K562 (cell line): Measurements from ENCODE around the gene FAM193A. TPM values are rescaled to one million over a fixed set of nuclear protein-coding genes. Genes with fewer than 3 reads are reported as not detected.

Source experiments
- ATAC-seq: fragments of 200-7000 bp; cut with Tn5 transposase; 3 replicates; pipeline ENCODE4 v1.9.1; 2020; ENCODE audit warnings: moderate library complexity
- BruUV-seq: library from RNA; stranded (reverse); fragments of 400-500 nt; replicated peaks from 2 replicates; lab custom pipeline; 2021; lab: Mats Ljungman, UMichigan
- CTCF ChIA-PET: fragments of 300-600 bp; formaldehyde crosslinking; extraction: SDS; loops from one replicate; lab custom pipeline; 2021; ENCODE audit warnings: low intra/inter-chr PET ratio; lab: Yijun Ruan, JAX
- POLR2A ChIA-PET: fragments of 300-600, 350-650 bp; sonication (Branson Sonifier 250); formaldehyde crosslinking; extraction: SDS; loops from one replicate; lab custom pipeline; 2021; ENCODE audit warnings: antibody characterized with exemption, inconsistent platforms; lab: Yijun Ruan, JAX
- DNase-seq, 4 experiments: peaks; one replicate each; pipeline versions ENCODE4 v3.0.0 to v3.0.0-alpha.2; 2011 to 2018; ENCODE audit warnings: low spot score in 3 of 4, mixed read lengths in 3 of 4; ENCODE audit errors: extremely low read depth in 1 of 4
- FAIRE-seq: peaks from 2 replicates; lab custom pipeline; 2011; peaks lifted over from hg19 to GRCh38; lab: Jason Lieb, UNC
- H2AFZ ChIP-seq: 2 replicates; pipeline ENCODE4 v1.6.0; 2011; ENCODE audit warnings: low read depth, low read length, control low read depth, inconsistent platforms
- H3K27ac ChIP-seq: fragments of 200-600 bp; 3 replicates; pipeline ENCODE4 v1.8.0; 2011; ENCODE audit warnings: low read depth, mild to moderate bottlenecking, control low read depth, inconsistent platforms, low read length, moderate library complexity, mixed read lengths; ENCODE audit errors: extremely low read depth
- H3K27me3 ChIP-seq, 2 experiments: fragments of 300-600 bp in 1 of 2; 2 replicates in 1 of 2; 3 replicates in 1 of 2; pipeline versions ENCODE4 v1.6.0 to v1.8.0; 2011; ENCODE audit warnings: inconsistent platforms in 2 of 2, low read length in 2 of 2, mild to moderate bottlenecking in 1 of 2, mixed read lengths in 1 of 2, moderate library complexity in 1 of 2; ENCODE audit not compliant: control insufficient read depth in 2 of 2, insufficient read depth in 2 of 2
- H3K36me3 ChIP-seq: fragments of 300-600 bp; 3 replicates; pipeline ENCODE4 v1.8.0; 2011; ENCODE audit warnings: mild to moderate bottlenecking, low read length, inconsistent platforms; ENCODE audit not compliant: control insufficient read depth, insufficient read depth
- H3K4me1 ChIP-seq, 2 experiments: fragments of 200-600 bp in 1 of 2; replicated peaks in 1 of 2; 2 replicates in 1 of 2; 3 replicates in 1 of 2; pipeline versions ENCODE4 v1.5.1 to v1.8.0; 2011; ENCODE audit warnings: inconsistent platforms in 2 of 2, low read length in 2 of 2, mild to moderate bottlenecking in 1 of 2, mixed read lengths in 1 of 2, moderate library complexity in 1 of 2; ENCODE audit not compliant: control insufficient read depth in 2 of 2, insufficient read depth in 2 of 2
- H3K4me2 ChIP-seq: 2 replicates; pipeline ENCODE4 v1.6.1; 2011; ENCODE audit warnings: low read length, control low read depth, inconsistent platforms, mixed read lengths; ENCODE audit not compliant: insufficient read depth
- H3K4me3 ChIP-seq: fragments of 200-600 bp; sonication (generic), shearing (Covaris generic); 2 replicates; pipeline ENCODE4 v1.5.1; 2016; ENCODE audit warnings: control low read depth, inconsistent platforms
- H3K79me2 ChIP-seq: fragments of 200-600 bp; 3 replicates; pipeline ENCODE4 v1.8.0; 2011; ENCODE audit warnings: low read length, inconsistent platforms; ENCODE audit not compliant: control insufficient read depth, insufficient read depth
- H3K9ac ChIP-seq, 2 experiments: 2 replicates each; pipeline versions ENCODE4 v1.6.0 to v1.6.1; 2011; ENCODE audit warnings: low read depth in 2 of 2, low read length in 2 of 2, control low read depth in 1 of 2, inconsistent platforms in 1 of 2, mild to moderate bottlenecking in 1 of 2, mixed read lengths in 1 of 2; ENCODE audit not compliant: insufficient read depth in 1 of 2
- H3K9me1 ChIP-seq: one replicate; pipeline ENCODE4 v1.6.0; 2011; ENCODE audit warnings: inconsistent platforms, mild to moderate bottlenecking, low read length, moderate library complexity; ENCODE audit not compliant: control insufficient read depth, insufficient read depth
- H3K9me3 ChIP-seq: replicated peaks from 2 replicates; pipeline ENCODE4 v1.5.1; 2011; ENCODE audit warnings: low read depth, low read length, inconsistent platforms; ENCODE audit not compliant: control insufficient read depth, insufficient read depth
- H4K20me1 ChIP-seq: replicated peaks from 2 replicates; pipeline ENCODE4 v1.6.1; 2011; ENCODE audit warnings: low read length, inconsistent platforms, mixed read lengths; ENCODE audit not compliant: control insufficient read depth, insufficient read depth
- ARID1B ChIP-seq: fragments of 450-650 bp; IDR thresholded peaks from 2 replicates; pipeline ENCODE4 v1.6.1; 2016; ENCODE audit warnings: antibody characterized with exemption, mild to moderate bottlenecking, inconsistent platforms
- CBFA2T3 ChIP-seq: fragments of 450-650 bp; IDR thresholded peaks from 2 replicates; pipeline ENCODE4 v1.6.1; 2017
- CXXC5 ChIP-seq: fragments of 250-450 bp; sonication (Bioruptor Pico); IDR thresholded peaks from 2 replicates; pipeline ENCODE4 v1.8.0; 2022; ENCODE audit warnings: inconsistent platforms, mild to moderate bottlenecking, moderate library complexity
- ELF1 ChIP-seq: fragments of 200-800 bp; sonication (Bioruptor generic); IDR thresholded peaks from 2 replicates; pipeline ENCODE4 v1.6.1; 2016; ENCODE audit warnings: missing genetic modification characterization, missing compliant biosample characterization
- EP300 ChIP-seq: IDR thresholded peaks from 2 replicates; pipeline ENCODE4 v1.6.1; 2012; ENCODE audit warnings: low read length, improper control_type of control experiment
- GATA2 ChIP-seq: sonication (generic); formaldehyde crosslinking; IDR thresholded peaks from 2 replicates; pipeline ENCODE4 v1.4.0; 2020; ENCODE audit warnings: mild to moderate bottlenecking, missing genetic modification reagents
- KLF16 ChIP-seq: IDR thresholded peaks from 2 replicates; pipeline ENCODE4 v1.6.1; 2016; ENCODE audit warnings: antibody characterized with exemption
- PHTF2 ChIP-seq: fragments of 250-450 bp; sonication (Bioruptor Pico); IDR thresholded peaks from 2 replicates; pipeline ENCODE4 v1.5.0; 2021; ENCODE audit warnings: mild to moderate bottlenecking
- RCOR1 ChIP-seq, 2 experiments: IDR thresholded peaks; 2 replicates each; pipeline ENCODE4 v1.6.1; 2012; ENCODE audit warnings: low read depth in 2 of 2, low read length in 2 of 2, borderline replicate concordance in 1 of 2, improper control_type of control experiment in 1 of 2
- SMARCE1 ChIP-seq: fragments of 450-650 bp; IDR thresholded peaks from 2 replicates; pipeline ENCODE4 v1.7.1; 2016; ENCODE audit warnings: mild to moderate bottlenecking
- SP2 ChIP-seq: IDR thresholded peaks from 2 replicates; pipeline ENCODE4 v1.6.1; 2011; ENCODE audit warnings: mild to moderate bottlenecking, low read depth, low read length, moderate library complexity; ENCODE audit not compliant: poor library complexity, severe bottlenecking; ENCODE audit errors: extremely low read depth
- SPI1 ChIP-seq: IDR thresholded peaks from 2 replicates; pipeline ENCODE4 v1.6.1; 2011; ENCODE audit warnings: low read depth, low read length, control low read depth, borderline replicate concordance
- U2AF2 ChIP-seq: fragments of 200-400 bp; formaldehyde crosslinking; optimal IDR thresholded peaks from 2 replicates; pipeline ENCODE3; 2017; ENCODE audit warnings: low read depth, mild to moderate bottlenecking, low read length
- VEZF1 ChIP-seq: fragments of 200-800 bp; sonication (Bioruptor generic); IDR thresholded peaks from 2 replicates; pipeline ENCODE4 v1.6.1; 2017; ENCODE audit warnings: missing genetic modification characterization, missing compliant biosample characterization
- ZBTB2 ChIP-seq: fragments of 450-650 bp; IDR thresholded peaks from 2 replicates; pipeline ENCODE4 v1.6.1; 2016; ENCODE audit warnings: antibody characterized with exemption
- ZBTB43 ChIP-seq: sonication (generic); formaldehyde crosslinking; IDR thresholded peaks from 2 replicates; pipeline ENCODE4 v1.8.0; 2023; ENCODE audit warnings: mild to moderate bottlenecking, missing genetic modification reagents
- ZC3H8 ChIP-seq: fragments of 450-650 bp; IDR thresholded peaks from 2 replicates; pipeline ENCODE4 v1.6.1; 2017
- ZFP30 ChIP-seq: fragments of 250-450 bp; sonication (Bioruptor Pico); IDR thresholded peaks from 2 replicates; pipeline ENCODE4 v1.8.0; 2022; ENCODE audit warnings: moderate library complexity, mild to moderate bottlenecking, inconsistent platforms, borderline replicate concordance
- ZNF143 ChIP-seq: sonication (generic); formaldehyde crosslinking; IDR thresholded peaks from 2 replicates; pipeline ENCODE4 v1.9.0; 2022; ENCODE audit warnings: mild to moderate bottlenecking, missing genetic modification reagents
- ZNF23 ChIP-seq: fragments of 250-450 bp; sonication (Bioruptor Pico); IDR thresholded peaks from 2 replicates; pipeline ENCODE4 v1.4.0; 2020; ENCODE audit warnings: mild to moderate bottlenecking
- WGBS: fragments of 100-300 bp; shearing (Covaris generic); methylation state at CpG from one replicate; pipeline ENCODE4 v1.1.6; 2016; ENCODE audit warnings: low coverage, mixed read lengths; ENCODE audit not compliant: insufficient coverage; ENCODE audit errors: missing lambda C conversion rate; 5-methylcytosine and 5-hydroxymethylcytosine counted together
- in situ Hi-C: fragments of 300-500 bp; cut with MboI; formaldehyde crosslinking; loops from 4 replicates; pipeline ENCODE4 v1.15.0; 2018; ENCODE audit warnings: inconsistent platforms, mixed read lengths
- intact Hi-C: fragments of 100-400 bp; cut with micrococcal nuclease; formaldehyde crosslinking; loops from 2 replicates; pipeline ENCODE4 v1.14.2; 2022
- polyA plus RNA-seq, 8 experiments: library from polyadenylated mRNA; depleted of rRNA in 4 of 8; stranded (reverse) in 5 of 8; unstranded in 3 of 8; fragments of >200 nt; fragmentation: Nextera tagmentation in 2 of 8; fragmentation: Illumina TruSeq in 1 of 8; extraction: Ambion mirVana in 2 of 8; extraction: Trizol in 1 of 8; gene quantifications; 2 replicates each; pipeline versions ENCODE4 v1.2.1 to v1.2.3, GENCODE V29; 2011 to 2014; ENCODE audit warnings: inconsistent platforms in 1 of 8, missing spikeins in 1 of 8
- total RNA-seq, 7 experiments: library from RNA; depleted of rRNA in 6 of 7; stranded (reverse); fragments of >200 nt in 6 of 7; fragmentation: Illumina TruSeq in 2 of 7; extraction: Trizol in 2 of 7; gene quantifications; 2 replicates each; pipeline versions ENCODE4 v1.2.1 to v1.2.3, GENCODE V29; 2011 to 2021; ENCODE audit warnings: low replicate concordance in 1 of 7

FAM193A gene
- total and polyA plus RNA-seq, 9 of the 15 experiments (the other 6 are each of a cell fraction or from before 2014, with no cell fraction given): 0.46 to 24.6 (median 9.6) TPM

GRCh38 chr4:2599304-2599654, 62.8 kb downstream of the FAM193A start:
- H3K27ac ChIP-seq: peak overlapping the region; percentile 45; the same call in 1 of the 3 replicates
- peak overlapping the region in 1 of 2 experiments; percentile 27; a peak in 1 of 4 replicates for H3K9ac ChIP-seq
- intact Hi-C loops: no loop called here
- peak; percentile 59 for ATAC-seq
- FAIRE-seq: peak; percentile 15
- 6% methylated on average over 6 of the region's 6 CpGs for WGBS
- no TSS peak for BruUV-seq
- peaks cover 42% of the 10 kb centered on the region; the same call in 2 of the 3 replicates for H3K36me3 ChIP-seq
- DNase-seq: peak in 1 of 4 experiments; percentile 43
- ChIA-PET CTCF (no interaction called here), POLR2A (interaction anchor here (0.8 to 0.9 kb wide), 2 partner anchors 11 to 69 kb away, joined by 3 to 4 read pairs; no protein-coding TSS in a partner anchor)
- no peak overlapping the region for H2AFZ ChIP-seq
- no peaks in the 10 kb centered on the region for H3K27me3 ChIP-seq
- peaks cover 38 to 40% of the 10 kb centered on the region in 2 experiments for H3K4me1 ChIP-seq
- H3K4me3 ChIP-seq: no peak overlapping the region
- H3K4me2 ChIP-seq: peak overlapping the region; percentile 49
- peaks cover 55% of the 10 kb centered on the region for H4K20me1 ChIP-seq
- in situ Hi-C loops: no loop called here
- peaks cover 78% of the 10 kb centered on the region for H3K79me2 ChIP-seq
- H3K9me1 ChIP-seq: peaks cover 6% of the 10 kb centered on the region
- no peaks in the 10 kb centered on the region for H3K9me3 ChIP-seq
- peak; percentile 44 for TF ChIP-seq CBFA2T3
- peak in 1 of 2 experiments; percentile 35; a peak in 1 of 4 replicates for TF ChIP-seq RCOR1 (IDR thresholded peaks at IDR 0.05; ENCODE audit: borderline replicate concordance in 1 of 2, low read depth in 2 of 2, low read length in 2 of 2)
- TF ChIP-seq ZNF143 (CRISPR knock-in tag): no peak
- TF ChIP-seq ZNF23 (CRISPR knock-in tag): no peak
- TF ChIP-seq VEZF1 (CRISPR knock-in tag): 0 out of 2 replicates have a peak, but pooled peaks have one; percentile 24
- TF ChIP-seq ARID1B: peak; percentile 38; the same call in 1 of the 2 replicates
- no peak for TF ChIP-seq ZC3H8
- peak; percentile 46; the same call in 1 of the 2 replicates for TF ChIP-seq EP300
- TF ChIP-seq SMARCE1: peak; percentile 60; the same call in 1 of the 2 replicates
- no peak for TF ChIP-seq PHTF2 (CRISPR knock-in tag)
- no peak for TF ChIP-seq U2AF2
- no peak for TF ChIP-seq ZFP30 (CRISPR knock-in tag)
- TF ChIP-seq ELF1 (tag): 0 out of 2 replicates have a peak, but pooled peaks have one; percentile 35
- TF ChIP-seq ZBTB2: no peak
- TF ChIP-seq KLF16: 0 out of 2 replicates have a peak, but pooled peaks have one; percentile 23
- TF ChIP-seq SP2: no peak
- peak; percentile 23; the same call in 1 of the 2 replicates for TF ChIP-seq CXXC5 (CRISPR knock-in tag)
- peak; percentile 84; the same call in 1 of the 2 replicates for TF ChIP-seq SPI1
- peak; percentile 40; the same call in 1 of the 2 replicates for TF ChIP-seq GATA2 (CRISPR knock-in tag)
- TF ChIP-seq ZBTB43 (CRISPR knock-in tag): no peak
